ENCODE results near the gene HOXA4.

The HOXA4 gene

GRCh38 chr7:27143950-27144780 lies 13.6 kb upstream of the HOXA4 start:
- no peak overlapping the region for H3K4me3 ChIP-seq (ENCODE audit: low read depth, low read length)
- no peak for DNase-seq (ENCODE audit: low read depth)
- in situ Hi-C loops (cut with HindIII; ENCODE audit: low sequenced_read_pairs): no loop called here
- TF ChIP-seq CTCF (IDR thresholded peaks at IDR 0.05; ENCODE audit: low read depth, low read length, missing control alignments): no peak

GRCh38 chr7:27143023-27143949 lies 12.7 kb upstream of the HOXA4 start, which contains the start of gene HOXA5:
TSS of gene HOXA5 (minus strand) at chr7:27143681. CDS start at chr7:27143607, 74 bp downstream.
- peak; percentile 73 for TF ChIP-seq CTCF (IDR thresholded peaks at IDR 0.05; ENCODE audit: low read depth, low read length, missing control alignments)
- DNase-seq (ENCODE audit: low read depth): no peak
- in situ Hi-C loops (cut with HindIII; ENCODE audit: low sequenced_read_pairs): no loop called here
- peak within 1 kb of the TSS; percentile 31 for H3K4me3 ChIP-seq (ENCODE audit: low read depth, low read length)

- in situ Hi-C loops (cut with HindIII; ENCODE audit: low sequenced_read_pairs): no loop called here
- H3K4me3 ChIP-seq (ENCODE audit: low read depth, low read length): peak overlapping the region; percentile 31
- no peak for DNase-seq (ENCODE audit: low read depth)
- no peak for TF ChIP-seq CTCF (IDR thresholded peaks at IDR 0.05; ENCODE audit: low read depth, low read length, missing control alignments)
Observed at GRCh38 chr7:27142580-27143022, 12.0 kb upstream of the HOXA4 start.

GRCh38 chr7:27141923-27142579 lies 11.5 kb upstream of the HOXA4 start:
- H3K4me3 ChIP-seq (ENCODE audit: low read depth, low read length): peak overlapping the region; percentile 31
- no peak for DNase-seq (ENCODE audit: low read depth)
- peak; percentile 5 for TF ChIP-seq CTCF (IDR thresholded peaks at IDR 0.05; ENCODE audit: low read depth, low read length, missing control alignments)
- in situ Hi-C loops (cut with HindIII; ENCODE audit: low sequenced_read_pairs): no loop called here

GRCh38 chr7:27141137-27141922 lies 10.8 kb upstream of the HOXA4 start:
- no peak for TF ChIP-seq CTCF (IDR thresholded peaks at IDR 0.05; ENCODE audit: low read depth, low read length, missing control alignments)
- in situ Hi-C loops (cut with HindIII; ENCODE audit: low sequenced_read_pairs): no loop called here
- DNase-seq (ENCODE audit: low read depth): no peak
- H3K4me3 ChIP-seq (ENCODE audit: low read depth, low read length): no peak overlapping the region
